ENCODE measurements around the gene CIC.

DNA sequence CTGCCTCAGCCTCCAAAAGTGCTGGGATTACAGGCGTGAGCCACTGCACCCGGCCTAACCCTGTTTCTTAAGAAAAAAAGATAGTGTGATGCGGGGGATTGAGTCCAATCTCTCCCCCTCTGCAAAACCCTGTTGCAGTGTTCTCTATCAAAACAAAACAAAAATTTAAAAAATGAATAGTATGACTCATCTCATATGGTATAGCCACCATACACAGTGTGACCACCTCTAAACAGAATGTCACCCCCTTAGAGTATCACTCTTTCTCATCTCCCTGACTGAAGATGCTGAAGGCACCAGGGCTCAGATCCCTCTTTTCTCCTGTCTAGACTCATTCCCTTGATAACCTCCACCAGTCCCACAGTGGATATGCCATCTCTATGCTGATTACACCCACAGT is 7.3 kb upstream of the CIC start:
- TF ChIP-seq, protein P1, sequence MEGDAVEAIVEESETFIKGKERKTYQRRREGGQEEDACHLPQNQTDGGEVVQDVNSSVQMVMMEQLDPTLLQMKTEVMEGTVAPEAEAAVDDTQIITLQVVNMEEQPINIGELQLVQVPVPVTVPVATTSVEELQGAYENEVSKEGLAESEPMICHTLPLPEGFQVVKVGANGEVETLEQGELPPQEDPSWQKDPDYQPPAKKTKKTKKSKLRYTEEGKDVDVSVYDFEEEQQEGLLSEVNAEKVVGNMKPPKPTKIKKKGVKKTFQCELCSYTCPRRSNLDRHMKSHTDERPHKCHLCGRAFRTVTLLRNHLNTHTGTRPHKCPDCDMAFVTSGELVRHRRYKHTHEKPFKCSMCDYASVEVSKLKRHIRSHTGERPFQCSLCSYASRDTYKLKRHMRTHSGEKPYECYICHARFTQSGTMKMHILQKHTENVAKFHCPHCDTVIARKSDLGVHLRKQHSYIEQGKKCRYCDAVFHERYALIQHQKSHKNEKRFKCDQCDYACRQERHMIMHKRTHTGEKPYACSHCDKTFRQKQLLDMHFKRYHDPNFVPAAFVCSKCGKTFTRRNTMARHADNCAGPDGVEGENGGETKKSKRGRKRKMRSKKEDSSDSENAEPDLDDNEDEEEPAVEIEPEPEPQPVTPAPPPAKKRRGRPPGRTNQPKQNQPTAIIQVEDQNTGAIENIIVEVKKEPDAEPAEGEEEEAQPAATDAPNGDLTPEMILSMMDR (IDR thresholded peaks at IDR 0.05 in 2 of 3, conservative IDR thresholded peaks at IDR 0.05 in 1 of 3; ENCODE audit: control insufficient read depth in 2 of 3, extremely low read depth in 1 of 3, insufficient read depth in 1 of 3, low read depth in 3 of 3, low read length in 3 of 3), result no peak
- TF ChIP-seq EZH2 (IDR thresholded peaks at IDR 0.05; ENCODE audit: borderline replicate concordance, control insufficient read depth, low read depth, low read length), result no peak
- TF ChIP-seq MYC (IDR thresholded peaks at IDR 0.05; ENCODE audit: insufficient read depth, insufficient read length, insufficient replicate concordance, low read length, severe bottlenecking), result no peak
- TF ChIP-seq RELA (IDR thresholded peaks at IDR 0.05; ENCODE audit: borderline replicate concordance, partially characterized antibody), result no peak
- TF ChIP-seq, protein P2, sequence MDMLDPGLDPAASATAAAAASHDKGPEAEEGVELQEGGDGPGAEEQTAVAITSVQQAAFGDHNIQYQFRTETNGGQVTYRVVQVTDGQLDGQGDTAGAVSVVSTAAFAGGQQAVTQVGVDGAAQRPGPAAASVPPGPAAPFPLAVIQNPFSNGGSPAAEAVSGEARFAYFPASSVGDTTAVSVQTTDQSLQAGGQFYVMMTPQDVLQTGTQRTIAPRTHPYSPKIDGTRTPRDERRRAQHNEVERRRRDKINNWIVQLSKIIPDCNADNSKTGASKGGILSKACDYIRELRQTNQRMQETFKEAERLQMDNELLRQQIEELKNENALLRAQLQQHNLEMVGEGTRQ (IDR thresholded peaks at IDR 0.05; ENCODE audit: borderline replicate concordance, low read depth, low read length), result no peak
- TF ChIP-seq RAD21 (IDR thresholded peaks at IDR 0.05; ENCODE audit: insufficient read depth, low read depth, low read length), result no peak
- TF ChIP-seq, protein P3, sequence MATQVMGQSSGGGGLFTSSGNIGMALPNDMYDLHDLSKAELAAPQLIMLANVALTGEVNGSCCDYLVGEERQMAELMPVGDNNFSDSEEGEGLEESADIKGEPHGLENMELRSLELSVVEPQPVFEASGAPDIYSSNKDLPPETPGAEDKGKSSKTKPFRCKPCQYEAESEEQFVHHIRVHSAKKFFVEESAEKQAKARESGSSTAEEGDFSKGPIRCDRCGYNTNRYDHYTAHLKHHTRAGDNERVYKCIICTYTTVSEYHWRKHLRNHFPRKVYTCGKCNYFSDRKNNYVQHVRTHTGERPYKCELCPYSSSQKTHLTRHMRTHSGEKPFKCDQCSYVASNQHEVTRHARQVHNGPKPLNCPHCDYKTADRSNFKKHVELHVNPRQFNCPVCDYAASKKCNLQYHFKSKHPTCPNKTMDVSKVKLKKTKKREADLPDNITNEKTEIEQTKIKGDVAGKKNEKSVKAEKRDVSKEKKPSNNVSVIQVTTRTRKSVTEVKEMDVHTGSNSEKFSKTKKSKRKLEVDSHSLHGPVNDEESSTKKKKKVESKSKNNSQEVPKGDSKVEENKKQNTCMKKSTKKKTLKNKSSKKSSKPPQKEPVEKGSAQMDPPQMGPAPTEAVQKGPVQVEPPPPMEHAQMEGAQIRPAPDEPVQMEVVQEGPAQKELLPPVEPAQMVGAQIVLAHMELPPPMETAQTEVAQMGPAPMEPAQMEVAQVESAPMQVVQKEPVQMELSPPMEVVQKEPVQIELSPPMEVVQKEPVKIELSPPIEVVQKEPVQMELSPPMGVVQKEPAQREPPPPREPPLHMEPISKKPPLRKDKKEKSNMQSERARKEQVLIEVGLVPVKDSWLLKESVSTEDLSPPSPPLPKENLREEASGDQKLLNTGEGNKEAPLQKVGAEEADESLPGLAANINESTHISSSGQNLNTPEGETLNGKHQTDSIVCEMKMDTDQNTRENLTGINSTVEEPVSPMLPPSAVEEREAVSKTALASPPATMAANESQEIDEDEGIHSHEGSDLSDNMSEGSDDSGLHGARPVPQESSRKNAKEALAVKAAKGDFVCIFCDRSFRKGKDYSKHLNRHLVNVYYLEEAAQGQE (IDR thresholded peaks at IDR 0.05; ENCODE audit: low read depth, low read length), result no peak
- TF ChIP-seq JUNB (IDR thresholded peaks at IDR 0.05), result no peak
- TF ChIP-seq SP1 (IDR thresholded peaks at IDR 0.05; ENCODE audit: low read depth, low read length), result no peak
- TF ChIP-seq FOXK2 (IDR thresholded peaks at IDR 0.05), result no peak
- TF ChIP-seq RCOR1 (conservative IDR thresholded peaks at IDR 0.05; ENCODE audit: low read depth, low read length), result no peak
- TF ChIP-seq NRF1 (conservative IDR thresholded peaks at IDR 0.05; ENCODE audit: low read depth, low read length), result no peak
- TF ChIP-seq RFX5 (IDR thresholded peaks at IDR 0.05; ENCODE audit: low read depth, low read length), result no peak
- TF ChIP-seq, protein P4, sequence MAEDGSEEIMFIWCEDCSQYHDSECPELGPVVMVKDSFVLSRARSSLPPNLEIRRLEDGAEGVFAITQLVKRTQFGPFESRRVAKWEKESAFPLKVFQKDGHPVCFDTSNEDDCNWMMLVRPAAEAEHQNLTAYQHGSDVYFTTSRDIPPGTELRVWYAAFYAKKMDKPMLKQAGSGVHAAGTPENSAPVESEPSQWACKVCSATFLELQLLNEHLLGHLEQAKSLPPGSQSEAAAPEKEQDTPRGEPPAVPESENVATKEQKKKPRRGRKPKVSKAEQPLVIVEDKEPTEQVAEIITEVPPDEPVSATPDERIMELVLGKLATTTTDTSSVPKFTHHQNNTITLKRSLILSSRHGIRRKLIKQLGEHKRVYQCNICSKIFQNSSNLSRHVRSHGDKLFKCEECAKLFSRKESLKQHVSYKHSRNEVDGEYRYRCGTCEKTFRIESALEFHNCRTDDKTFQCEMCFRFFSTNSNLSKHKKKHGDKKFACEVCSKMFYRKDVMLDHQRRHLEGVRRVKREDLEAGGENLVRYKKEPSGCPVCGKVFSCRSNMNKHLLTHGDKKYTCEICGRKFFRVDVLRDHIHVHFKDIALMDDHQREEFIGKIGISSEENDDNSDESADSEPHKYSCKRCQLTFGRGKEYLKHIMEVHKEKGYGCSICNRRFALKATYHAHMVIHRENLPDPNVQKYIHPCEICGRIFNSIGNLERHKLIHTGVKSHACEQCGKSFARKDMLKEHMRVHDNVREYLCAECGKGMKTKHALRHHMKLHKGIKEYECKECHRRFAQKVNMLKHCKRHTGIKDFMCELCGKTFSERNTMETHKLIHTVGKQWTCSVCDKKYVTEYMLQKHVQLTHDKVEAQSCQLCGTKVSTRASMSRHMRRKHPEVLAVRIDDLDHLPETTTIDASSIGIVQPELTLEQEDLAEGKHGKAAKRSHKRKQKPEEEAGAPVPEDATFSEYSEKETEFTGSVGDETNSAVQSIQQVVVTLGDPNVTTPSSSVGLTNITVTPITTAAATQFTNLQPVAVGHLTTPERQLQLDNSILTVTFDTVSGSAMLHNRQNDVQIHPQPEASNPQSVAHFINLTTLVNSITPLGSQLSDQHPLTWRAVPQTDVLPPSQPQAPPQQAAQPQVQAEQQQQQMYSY (CRISPR knock-in tag; IDR thresholded peaks at IDR 0.05), result no peak

All from GM12878 (cell line).